Progenitor cell of endocrine pancreas (in vitro differentiated cells): ENCODE measurements around the gene HCN2. TPM values are rescaled to one million over a fixed set of nuclear protein-coding genes. Genes with fewer than 3 reads are reported as not detected.

Experiments used
- DNase-seq: peaks from one replicate; pipeline ENCODE4 v3.0.0; 2021; ENCODE audit warnings: low spot score; ENCODE audit not compliant: unreplicated experiment
- H3K27ac Mint-ChIP-seq: 2 replicates; pipeline ENCODE4 v1.8.0; 2021; ENCODE audit warnings: mild to moderate bottlenecking, moderate library complexity, mixed read lengths
- H3K27me3 Mint-ChIP-seq: 2 replicates; pipeline ENCODE4 v1.8.0; 2021; ENCODE audit warnings: mixed read lengths
- H3K36me3 Mint-ChIP-seq: 2 replicates; pipeline ENCODE4 v1.8.0; 2022; ENCODE audit warnings: mixed read lengths; ENCODE audit not compliant: insufficient read depth
- H3K4me1 Mint-ChIP-seq: 2 replicates; pipeline ENCODE4 v1.8.0; 2021; ENCODE audit warnings: low read depth, mixed read lengths
- H3K4me3 Mint-ChIP-seq: 2 replicates; pipeline ENCODE4 v1.8.0; 2021; ENCODE audit warnings: low read depth, mild to moderate bottlenecking, moderate library complexity, mixed read lengths
- H3K9me3 Mint-ChIP-seq: 2 replicates; pipeline ENCODE4 v1.8.0; 2021; ENCODE audit warnings: low read depth, mixed read lengths
- total RNA-seq: library from RNA; stranded (reverse); gene quantifications from 2 replicates; pipeline ENCODE4 v1.2.1, GENCODE V29; 2021
- TF ChIP-seq, protein P1 (sequence below): fragments of 200-600 bp; sonication (generic); IDR thresholded peaks from one replicate; pipeline ENCODE4 v1.5.0; 2021; ENCODE audit warnings: antibody characterized with exemption, mild to moderate bottlenecking; ENCODE audit not compliant: unreplicated experiment

HCN2 gene
- total RNA-seq, 1 donor from 2014 or later: 0.34 TPM

DNA sequence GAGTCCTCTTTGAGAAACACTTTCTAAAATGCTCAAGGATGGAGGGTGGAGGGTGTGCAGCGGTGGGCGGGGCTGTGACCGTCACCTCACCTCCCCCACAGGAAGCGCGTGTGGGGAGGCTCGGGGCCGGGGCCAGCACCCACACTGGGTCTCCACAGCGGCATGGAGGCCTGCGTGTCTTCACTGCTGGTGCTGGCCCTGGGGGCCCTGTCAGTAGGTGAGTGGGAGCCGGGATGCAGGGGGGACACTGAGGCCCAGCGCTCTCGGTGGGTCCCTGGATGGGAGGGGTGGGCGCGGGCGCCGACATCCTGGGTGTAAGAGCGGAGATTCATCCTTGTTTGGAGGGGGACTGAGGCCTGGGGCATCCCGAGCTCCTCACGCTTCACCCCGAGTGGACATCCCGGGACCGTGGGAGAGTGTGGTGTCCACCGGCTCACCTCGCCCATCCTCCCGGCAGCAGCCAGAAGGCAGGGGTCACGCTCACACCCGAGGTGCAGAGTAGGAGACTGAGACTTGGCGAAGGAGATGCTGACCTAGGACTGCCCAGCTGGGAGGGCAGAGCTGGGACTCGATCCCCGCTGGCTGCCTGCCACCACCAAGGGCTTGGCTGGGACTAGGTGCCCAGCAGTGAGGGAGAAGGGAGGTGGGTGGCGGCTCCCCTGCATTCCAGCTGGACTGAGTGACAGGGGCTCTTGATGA lies 45.6 kb upstream of the HCN2 start, which contains the start of gene GZMM:
TSS of gene GZMM (plus strand) at position 144 of the 699 bp plus-strand sequence. CDS start at position 163, 19 bp downstream.
- Mint-ChIP-seq H3K4me3 (no peak within 1 kb of the TSS), H3K36me3 (no peaks in the 10 kb centered on the region), H3K27me3 (no peaks in the 10 kb centered on the region), H3K27ac (no peak within 1 kb of the TSS), H3K4me1 (no peaks in the 10 kb centered on the region), H3K9me3 (no peaks in the 10 kb centered on the region)
- DNase-seq: no peak
- TF ChIP-seq, protein P1, sequence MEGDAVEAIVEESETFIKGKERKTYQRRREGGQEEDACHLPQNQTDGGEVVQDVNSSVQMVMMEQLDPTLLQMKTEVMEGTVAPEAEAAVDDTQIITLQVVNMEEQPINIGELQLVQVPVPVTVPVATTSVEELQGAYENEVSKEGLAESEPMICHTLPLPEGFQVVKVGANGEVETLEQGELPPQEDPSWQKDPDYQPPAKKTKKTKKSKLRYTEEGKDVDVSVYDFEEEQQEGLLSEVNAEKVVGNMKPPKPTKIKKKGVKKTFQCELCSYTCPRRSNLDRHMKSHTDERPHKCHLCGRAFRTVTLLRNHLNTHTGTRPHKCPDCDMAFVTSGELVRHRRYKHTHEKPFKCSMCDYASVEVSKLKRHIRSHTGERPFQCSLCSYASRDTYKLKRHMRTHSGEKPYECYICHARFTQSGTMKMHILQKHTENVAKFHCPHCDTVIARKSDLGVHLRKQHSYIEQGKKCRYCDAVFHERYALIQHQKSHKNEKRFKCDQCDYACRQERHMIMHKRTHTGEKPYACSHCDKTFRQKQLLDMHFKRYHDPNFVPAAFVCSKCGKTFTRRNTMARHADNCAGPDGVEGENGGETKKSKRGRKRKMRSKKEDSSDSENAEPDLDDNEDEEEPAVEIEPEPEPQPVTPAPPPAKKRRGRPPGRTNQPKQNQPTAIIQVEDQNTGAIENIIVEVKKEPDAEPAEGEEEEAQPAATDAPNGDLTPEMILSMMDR: no peak

DNA sequence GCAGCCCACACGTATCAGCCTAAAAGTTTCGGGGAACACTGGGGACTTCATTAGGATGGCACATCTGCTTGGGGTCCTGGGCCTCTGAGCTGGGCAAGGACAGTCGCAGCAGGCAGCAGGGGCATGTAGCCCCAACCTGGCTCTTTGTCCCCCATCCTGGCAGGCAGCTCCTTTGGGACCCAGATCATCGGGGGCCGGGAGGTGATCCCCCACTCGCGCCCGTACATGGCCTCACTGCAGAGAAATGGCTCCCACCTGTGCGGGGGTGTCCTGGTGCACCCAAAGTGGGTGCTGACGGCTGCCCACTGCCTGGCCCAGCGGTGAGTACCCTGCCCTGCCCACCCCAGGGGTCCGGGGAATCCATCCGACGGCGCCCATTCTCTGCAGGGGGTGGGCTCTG lies 42.6 kb upstream of the HCN2 start:
- Mint-ChIP-seq H3K4me1 (no peaks in the 10 kb centered on the region), H3K9me3 (no peaks in the 10 kb centered on the region), H3K27me3 (peaks cover 6% of the 10 kb centered on the region), H3K36me3 (no peaks in the 10 kb centered on the region), H3K4me3 (no peak overlapping the region), H3K27ac (no peak overlapping the region)
- TF ChIP-seq, protein P1: no peak
- no peak for DNase-seq

GRCh38 chr19:547836-548720 lies 41.6 kb upstream of the HCN2 start:
- TF ChIP-seq, protein P1: no peak
- H3K36me3 Mint-ChIP-seq: no peaks in the 10 kb centered on the region
- peak overlapping the region; percentile 45 for H3K27ac Mint-ChIP-seq
- H3K4me3 Mint-ChIP-seq: no peak overlapping the region
- no peaks in the 10 kb centered on the region for H3K4me1 Mint-ChIP-seq
- peaks cover 8% of the 10 kb centered on the region for H3K27me3 Mint-ChIP-seq
- H3K9me3 Mint-ChIP-seq: no peaks in the 10 kb centered on the region
- DNase-seq: no peak

GRCh38 chr19:548886-549830 lies 40.5 kb upstream of the HCN2 start:
- H3K4me1 Mint-ChIP-seq: no peaks in the 10 kb centered on the region
- no peaks in the 10 kb centered on the region for H3K9me3 Mint-ChIP-seq
- no peak overlapping the region for H3K27ac Mint-ChIP-seq
- H3K27me3 Mint-ChIP-seq: peaks cover 8% of the 10 kb centered on the region
- no peaks in the 10 kb centered on the region for H3K36me3 Mint-ChIP-seq
- no peak for DNase-seq
- no peak overlapping the region for H3K4me3 Mint-ChIP-seq
- TF ChIP-seq, protein P1: no peak
